Endometrial microvascular endothelial cells (primary cell): ENCODE data around the gene NAA20. TPM values are rescaled to one million over a fixed set of nuclear protein-coding genes. Genes with fewer than 3 reads are reported as not detected.

Experiments used
- in situ Hi-C: cut with HindIII; loops from 2 replicates; pipeline ENCODE4 v1.10.0; 2017; ENCODE audit warnings: low sequenced_read_pairs, low pct_unique_long_range_greater_than_20kb; ENCODE audit errors: inconsistent ontology term
- total RNA-seq: library from RNA; depleted of rRNA; stranded (reverse); fragments of >200 nt; gene quantifications from one replicate; pipeline ENCODE4 v1.2.3, GENCODE V29; 2015; ENCODE audit errors: inconsistent ontology term

Gene NAA20
- total RNA-seq, 1 donor from 2014 or later, result 57.0 TPM

GRCh38 chr20:20051767-20052073, 34.6 kb downstream of the NAA20 start:
- in situ Hi-C loops, result loop anchor here (10.0 kb wide), 1 partner anchor 57 kb away; no protein-coding TSS in a partner anchor

GRCh38 chr20:20052074-20052970, 35.2 kb downstream of the NAA20 start, which contains the start of the genes CFAP61 and CRNKL1:
Gene CFAP61, plus strand, starts transcription at chr20:20052532. Its CDS starts 4,122 bp downstream, at chr20:20056654.
Gene CRNKL1, minus strand, starts transcription at chr20:20052466. Its CDS starts 124 bp downstream, at chr20:20052342.
- in situ Hi-C loops, result loop anchor here (10.0 kb wide), 1 partner anchor 58 kb away; no protein-coding TSS in a partner anchor

- in situ Hi-C loops, result no loop called here
Measured at GRCh38 chr20:20060234-20060998, 43.3 kb downstream of the NAA20 start.

- in situ Hi-C loops, result no loop called here
Measured at GRCh38 chr20:20063941-20064702, 47.0 kb downstream of the NAA20 start.

- in situ Hi-C loops, result no loop called here
Measured at GRCh38 chr20:20065361-20065760, 48.2 kb downstream of the NAA20 start.

GRCh38 chr20:20070871-20071726, 53.9 kb downstream of the NAA20 start:
- in situ Hi-C loops, result no loop called here

- in situ Hi-C loops, result no loop called here
Measured at GRCh38 chr20:20073801-20074371, 56.7 kb downstream of the NAA20 start.

- in situ Hi-C loops, result no loop called here
Measured at GRCh38 chr20:20075032-20075431, 57.9 kb downstream of the NAA20 start.

- in situ Hi-C loops, result no loop called here
Measured at GRCh38 chr20:20076297-20077065, 59.3 kb downstream of the NAA20 start.

- in situ Hi-C loops, result no loop called here
Measured at GRCh38 chr20:20078041-20078440, 60.9 kb downstream of the NAA20 start.

GRCh38 chr20:20079102-20079784, 62.1 kb downstream of the NAA20 start:
- in situ Hi-C loops, result no loop called here

Other genes with a start within 250 kb of the NAA20 start
- gene CRNKL1, start 35.1 kb downstream of the NAA20 start, total RNA-seq, result 13.3 TPM
- not detected for gene CFAP61, start 35.2 kb downstream of the NAA20 start, total RNA-seq